Omental fat pad (tissue), 4 donors: Measurements from ENCODE around the gene ELL. TPM values are rescaled to one million over a fixed set of nuclear protein-coding genes. Genes with fewer than 3 reads are reported as not detected.
A peak's percentile ranks its signal among the peaks of the same experiment; 100 is the strongest.

Experiments used
- ATAC-seq: fragments of 150-250 bp; one replicate; pipeline ENCODE4 v1.9.1; 2016; ENCODE audit warnings: mild to moderate bottlenecking, moderate library complexity; ENCODE audit not compliant: low FRiP score
- DNase-seq: peaks from one replicate; pipeline ENCODE4 v3.0.0-alpha.2; 2019; ENCODE audit warnings: low spot score
- CTCF ChIP-seq, 3 donors: fragments of 450-650 bp; IDR thresholded peaks; one replicate each; pipeline ENCODE4 v1.5.1; 2016 to 2017; ENCODE audit warnings: antibody characterized with exemption in 3 of 3, mild to moderate bottlenecking in 3 of 3, moderate library complexity in 2 of 3
- total RNA-seq, 4 donors: library from RNA; depleted of rRNA; stranded (reverse); fragments of >200 nt; gene quantifications; one replicate each; pipeline ENCODE4 v1.1.0, GENCODE V29; 2016

Gene ELL
- total RNA-seq, 4 donors from 2014 or later: 18.1 to 43.1 (median 24.8) TPM

GRCh38 chr19:18437491-18438330 is 84.2 kb downstream of the ELL start, which contains the start of gene ISYNA1:
TSS of gene ISYNA1 (minus strand) at chr19:18438133. CDS start at chr19:18437979, 154 bp downstream.
- TF ChIP-seq CTCF (IDR thresholded peaks at IDR 0.05): no peak
- DNase-seq (no peak), ATAC-seq (peak; percentile 11)

GRCh38 chr19:18436671-18437490 is 85.0 kb downstream of the ELL start:
- DNase-seq (no peak), ATAC-seq (peak; percentile 29)
- no peak for TF ChIP-seq CTCF (IDR thresholded peaks at IDR 0.05)

GRCh38 chr19:18435842-18436670 is 85.8 kb downstream of the ELL start:
- ATAC-seq (no peak), DNase-seq (no peak)
- no peak for TF ChIP-seq CTCF (IDR thresholded peaks at IDR 0.05)

- ATAC-seq (no peak), DNase-seq (no peak)
- no peak for TF ChIP-seq CTCF (IDR thresholded peaks at IDR 0.05)
These were observed 86.6 kb downstream of the ELL start for GRCh38 chr19:18435178-18435841.

- ATAC-seq (no peak), DNase-seq (no peak)
- no peak for TF ChIP-seq CTCF (IDR thresholded peaks at IDR 0.05)
These were observed 87.3 kb downstream of the ELL start for GRCh38 chr19:18434411-18435175.
